ENCODE measurements around the gene C3orf20.

DNA sequence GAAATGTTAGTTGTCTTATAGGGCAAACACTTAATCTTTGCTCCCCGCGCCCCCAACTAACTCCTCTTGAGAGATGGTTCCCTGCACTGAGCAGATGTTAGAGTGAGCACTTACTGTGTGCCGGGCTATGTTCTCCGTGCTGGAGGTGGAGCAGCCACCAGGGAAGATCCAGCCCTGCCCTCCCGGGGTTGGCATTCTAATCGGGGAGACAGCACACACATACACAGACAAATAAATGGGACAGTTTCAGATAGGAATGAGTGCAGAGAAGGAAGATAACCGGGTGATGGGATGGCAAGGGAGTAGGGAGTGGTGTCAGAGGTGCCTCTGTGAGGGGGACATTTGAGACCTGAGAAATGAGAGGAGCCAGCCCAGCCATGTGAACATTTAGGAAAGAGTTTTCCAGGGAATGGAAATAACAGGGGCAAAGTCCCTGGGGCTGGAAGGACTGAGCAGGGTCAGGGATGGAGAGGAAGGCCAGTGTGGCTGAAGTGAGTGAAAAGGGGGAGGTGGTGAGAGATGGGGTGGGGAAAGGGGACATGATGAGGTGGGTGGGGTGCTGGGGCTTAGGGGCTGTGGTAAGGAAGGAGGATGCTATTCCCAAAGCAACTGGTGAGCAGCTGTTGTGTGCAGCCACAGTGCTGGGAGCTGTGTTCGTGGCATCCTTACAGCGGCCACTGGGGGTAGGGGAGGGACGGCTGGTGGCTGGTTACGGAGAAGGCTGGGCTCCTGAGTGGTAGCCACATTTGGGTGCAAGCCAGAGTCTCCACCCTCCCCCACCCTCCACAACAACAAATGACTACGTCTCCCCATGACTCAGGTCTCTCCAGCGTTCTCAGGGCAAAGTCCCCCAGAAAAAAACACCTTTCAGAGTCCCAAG, 128.4 kb downstream of the C3orf20 start:
- TF ChIP-seq, protein P1, sequence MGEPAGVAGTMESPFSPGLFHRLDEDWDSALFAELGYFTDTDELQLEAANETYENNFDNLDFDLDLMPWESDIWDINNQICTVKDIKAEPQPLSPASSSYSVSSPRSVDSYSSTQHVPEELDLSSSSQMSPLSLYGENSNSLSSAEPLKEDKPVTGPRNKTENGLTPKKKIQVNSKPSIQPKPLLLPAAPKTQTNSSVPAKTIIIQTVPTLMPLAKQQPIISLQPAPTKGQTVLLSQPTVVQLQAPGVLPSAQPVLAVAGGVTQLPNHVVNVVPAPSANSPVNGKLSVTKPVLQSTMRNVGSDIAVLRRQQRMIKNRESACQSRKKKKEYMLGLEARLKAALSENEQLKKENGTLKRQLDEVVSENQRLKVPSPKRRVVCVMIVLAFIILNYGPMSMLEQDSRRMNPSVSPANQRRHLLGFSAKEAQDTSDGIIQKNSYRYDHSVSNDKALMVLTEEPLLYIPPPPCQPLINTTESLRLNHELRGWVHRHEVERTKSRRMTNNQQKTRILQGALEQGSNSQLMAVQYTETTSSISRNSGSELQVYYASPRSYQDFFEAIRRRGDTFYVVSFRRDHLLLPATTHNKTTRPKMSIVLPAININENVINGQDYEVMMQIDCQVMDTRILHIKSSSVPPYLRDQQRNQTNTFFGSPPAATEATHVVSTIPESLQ (CRISPR knock-in tag; IDR thresholded peaks at IDR 0.05): no peak
- no peak for TF ChIP-seq AFF4 (CRISPR knock-in tag; IDR thresholded peaks at IDR 0.05; ENCODE audit: borderline replicate concordance)
- TF ChIP-seq, protein P2, sequence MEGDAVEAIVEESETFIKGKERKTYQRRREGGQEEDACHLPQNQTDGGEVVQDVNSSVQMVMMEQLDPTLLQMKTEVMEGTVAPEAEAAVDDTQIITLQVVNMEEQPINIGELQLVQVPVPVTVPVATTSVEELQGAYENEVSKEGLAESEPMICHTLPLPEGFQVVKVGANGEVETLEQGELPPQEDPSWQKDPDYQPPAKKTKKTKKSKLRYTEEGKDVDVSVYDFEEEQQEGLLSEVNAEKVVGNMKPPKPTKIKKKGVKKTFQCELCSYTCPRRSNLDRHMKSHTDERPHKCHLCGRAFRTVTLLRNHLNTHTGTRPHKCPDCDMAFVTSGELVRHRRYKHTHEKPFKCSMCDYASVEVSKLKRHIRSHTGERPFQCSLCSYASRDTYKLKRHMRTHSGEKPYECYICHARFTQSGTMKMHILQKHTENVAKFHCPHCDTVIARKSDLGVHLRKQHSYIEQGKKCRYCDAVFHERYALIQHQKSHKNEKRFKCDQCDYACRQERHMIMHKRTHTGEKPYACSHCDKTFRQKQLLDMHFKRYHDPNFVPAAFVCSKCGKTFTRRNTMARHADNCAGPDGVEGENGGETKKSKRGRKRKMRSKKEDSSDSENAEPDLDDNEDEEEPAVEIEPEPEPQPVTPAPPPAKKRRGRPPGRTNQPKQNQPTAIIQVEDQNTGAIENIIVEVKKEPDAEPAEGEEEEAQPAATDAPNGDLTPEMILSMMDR (IDR thresholded peaks at IDR 0.05): no peak
- no peak for TF ChIP-seq TEAD1 (CRISPR knock-in tag; IDR thresholded peaks at IDR 0.05)
- TF ChIP-seq, protein P3, sequence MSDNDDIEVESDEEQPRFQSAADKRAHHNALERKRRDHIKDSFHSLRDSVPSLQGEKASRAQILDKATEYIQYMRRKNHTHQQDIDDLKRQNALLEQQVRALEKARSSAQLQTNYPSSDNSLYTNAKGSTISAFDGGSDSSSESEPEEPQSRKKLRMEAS (CRISPR knock-in tag; IDR thresholded peaks at IDR 0.05): no peak
- TF ChIP-seq GRHL2 (CRISPR knock-in tag; IDR thresholded peaks at IDR 0.05; ENCODE audit: insufficient replicate concordance, severe bottlenecking): no peak
- TF ChIP-seq, protein P4, sequence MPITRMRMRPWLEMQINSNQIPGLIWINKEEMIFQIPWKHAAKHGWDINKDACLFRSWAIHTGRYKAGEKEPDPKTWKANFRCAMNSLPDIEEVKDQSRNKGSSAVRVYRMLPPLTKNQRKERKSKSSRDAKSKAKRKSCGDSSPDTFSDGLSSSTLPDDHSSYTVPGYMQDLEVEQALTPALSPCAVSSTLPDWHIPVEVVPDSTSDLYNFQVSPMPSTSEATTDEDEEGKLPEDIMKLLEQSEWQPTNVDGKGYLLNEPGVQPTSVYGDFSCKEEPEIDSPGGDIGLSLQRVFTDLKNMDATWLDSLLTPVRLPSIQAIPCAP (CRISPR knock-in tag; IDR thresholded peaks at IDR 0.05): no peak
- no peak for TF ChIP-seq ZNF512 (CRISPR knock-in tag; IDR thresholded peaks at IDR 0.05; ENCODE audit: borderline replicate concordance)

All from WTC11 (cell line).